GM23248 (cell line): Measurements from ENCODE around the gene CFAP99.

Experiments
- EZH2 ChIP-seq: fragments of 200-600 bp; sonication (generic); IDR thresholded peaks from 2 replicates; pipeline ENCODE4 v1.6.1; 2018; ENCODE audit warnings: antibody characterized with exemption, mild to moderate bottlenecking; ENCODE audit not compliant: insufficient read depth, poor library complexity, severe bottlenecking
- EZH2phosphoT487 ChIP-seq: fragments of 200-600 bp; sonication (generic); IDR thresholded peaks from 2 replicates; pipeline ENCODE4 v1.6.1; 2018; ENCODE audit warnings: antibody characterized with exemption, moderate library complexity, mild to moderate bottlenecking, low read depth; ENCODE audit not compliant: insufficient read depth

DNA sequence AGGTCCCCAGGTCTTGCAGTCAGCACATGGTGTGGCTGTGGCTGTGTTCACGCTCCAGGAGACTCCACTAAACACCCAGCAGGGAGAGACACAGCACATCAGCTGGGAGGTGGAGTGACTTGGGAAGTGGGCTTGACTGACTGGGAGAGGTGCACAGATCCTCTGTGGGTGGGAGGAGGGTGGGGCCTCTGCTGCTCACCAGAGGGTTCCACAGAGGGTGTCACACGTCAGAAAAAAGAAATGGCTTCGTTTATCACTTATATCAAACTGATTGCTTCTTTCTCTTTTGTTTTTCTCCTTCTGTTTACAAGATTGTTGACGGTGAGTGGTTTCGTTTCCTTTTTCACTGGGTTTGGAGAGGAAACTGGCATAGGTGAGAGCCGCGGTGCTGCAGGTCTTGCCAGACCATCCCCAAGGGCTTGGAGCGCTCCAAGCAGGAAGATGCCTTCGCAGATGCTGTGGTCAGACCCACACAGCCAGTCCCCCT, 92.9 kb downstream of the CFAP99 start:
- TF ChIP-seq EZH2: no peak
- no peak for TF ChIP-seq EZH2phosphoT487
